Endothelial cell of umbilical vein (primary cell): ENCODE results near the gene TTLL9. TPM values are rescaled to one million over a fixed set of nuclear protein-coding genes. Genes with fewer than 3 reads are reported as not detected.

Experiments
- BruUV-seq: library from RNA; stranded (reverse); fragments of 400-500 nt; replicated peaks from 2 replicates; lab custom pipeline; 2021; lab: Mats Ljungman, UMichigan
- CTCF ChIA-PET: fragments of 300-600, 350-600 bp; sonication (Branson Sonifier 250); formaldehyde crosslinking; loops from one replicate; lab custom pipeline; 2021; ENCODE audit warnings: antibody characterized with exemption, inconsistent platforms; lab: Charles Lee
- POLR2A ChIA-PET: fragments of 300-600, 350-600 bp; sonication (Branson Sonifier 250); formaldehyde crosslinking; loops from one replicate; lab custom pipeline; 2021; ENCODE audit warnings: antibody characterized with exemption, inconsistent platforms; lab: Charles Lee
- DNase-seq: peaks from one replicate; pipeline ENCODE4 v3.0.0-alpha.2; 2011; ENCODE audit warnings: low read depth, low spot score
- FAIRE-seq: peaks from 2 replicates; lab custom pipeline; 2011; peaks lifted over from hg19 to GRCh38; lab: Jason Lieb, UNC
- H2AFZ ChIP-seq: 2 replicates; pipeline ENCODE4 v1.6.0; 2012; ENCODE audit warnings: low read depth, low read length, control low read depth, inconsistent platforms
- H3K27ac ChIP-seq: 2 replicates; pipeline ENCODE4 v1.5.1; 2011; ENCODE audit warnings: low read depth, mild to moderate bottlenecking, control low read depth, low read length, moderate library complexity; ENCODE audit not compliant: insufficient read depth
- H3K27me3 ChIP-seq, 2 experiments: 2 replicates each; pipeline versions ENCODE4 v1.6.0 to v1.6.1; 2011; ENCODE audit warnings: low read length in 2 of 2, mixed read lengths in 1 of 2; ENCODE audit not compliant: control insufficient read depth in 2 of 2, insufficient read depth in 2 of 2
- H3K36me3 ChIP-seq, 2 experiments: 2 replicates in 1 of 2; 3 replicates in 1 of 2; pipeline ENCODE4 v1.5.1; 2011; ENCODE audit warnings: low read length in 2 of 2, mild to moderate bottlenecking in 1 of 2, moderate library complexity in 1 of 2; ENCODE audit not compliant: control insufficient read depth in 2 of 2, insufficient read depth in 2 of 2; ENCODE audit errors: extremely low read depth in 1 of 2
- H3K4me1 ChIP-seq: 3 replicates; pipeline ENCODE4 v1.5.1; 2011; ENCODE audit warnings: mild to moderate bottlenecking, low read length; ENCODE audit not compliant: control insufficient read depth, insufficient read depth; ENCODE audit errors: extremely low read depth
- H3K4me2 ChIP-seq: 2 replicates; pipeline ENCODE4 v1.6.1; 2011; ENCODE audit warnings: low read length, control low read depth, mixed read lengths; ENCODE audit not compliant: insufficient read depth
- H3K4me3 ChIP-seq, 3 experiments: fragments of 200-600 bp in 1 of 3; sonication (generic), shearing (Covaris generic) in 1 of 3; replicated peaks in 1 of 3; 2 replicates each; pipeline ENCODE4 v1.5.1; 2011 to 2016; ENCODE audit warnings: control low read depth in 3 of 3, low read length in 3 of 3, mild to moderate bottlenecking in 2 of 3, inconsistent platforms in 1 of 3, low read depth in 1 of 3, moderate library complexity in 1 of 3; ENCODE audit not compliant: insufficient read depth in 1 of 3
- H3K79me2 ChIP-seq: 2 replicates; pipeline ENCODE4 v1.6.0; 2012; ENCODE audit warnings: low read length, inconsistent platforms; ENCODE audit not compliant: control insufficient read depth, insufficient read depth
- H3K9ac ChIP-seq: replicated peaks from 2 replicates; pipeline ENCODE3; 2011; ENCODE audit warnings: low read length, control low read depth; ENCODE audit not compliant: insufficient read depth; ENCODE audit errors: extremely low read depth
- H3K9me1 ChIP-seq: replicated peaks from 3 replicates; pipeline ENCODE4 v1.6.0; 2011; ENCODE audit warnings: mild to moderate bottlenecking, low read length; ENCODE audit not compliant: control insufficient read depth, insufficient read depth; ENCODE audit errors: extremely low read depth
- H3K9me3 ChIP-seq: replicated peaks from 2 replicates; pipeline ENCODE4 v1.5.1; 2012; ENCODE audit warnings: low read length, inconsistent platforms; ENCODE audit not compliant: control insufficient read depth, insufficient read depth
- H4K20me1 ChIP-seq: replicated peaks from 2 replicates; pipeline ENCODE3; 2011; ENCODE audit warnings: mild to moderate bottlenecking, low read length; ENCODE audit not compliant: control insufficient read depth, insufficient read depth; ENCODE audit errors: extremely low read depth
- CTCF ChIP-seq, 2 donors: IDR thresholded peaks; 1 replicate in 1 of 2; 2 replicates in 1 of 2; pipeline ENCODE4 v1.5.1; 2011; ENCODE audit warnings: low read length in 2 of 2, mild to moderate bottlenecking in 2 of 2, moderate library complexity in 2 of 2, control low read depth in 1 of 2, inconsistent platforms in 1 of 2, low read depth in 1 of 2; ENCODE audit not compliant: insufficient read depth in 1 of 2; ENCODE audit errors: extremely low read depth in 1 of 2
- EZH2 ChIP-seq: IDR thresholded peaks from 2 replicates; pipeline ENCODE4 v1.6.1; 2012; ENCODE audit warnings: borderline replicate concordance, low read depth, mild to moderate bottlenecking, moderate library complexity, low read length, inconsistent platforms; ENCODE audit not compliant: severe bottlenecking
- FOS ChIP-seq: IDR thresholded peaks from 2 replicates; pipeline ENCODE4 v1.6.1; 2011; ENCODE audit warnings: mild to moderate bottlenecking, low read length, moderate library complexity, borderline replicate concordance; ENCODE audit not compliant: insufficient read depth
- GATA2 ChIP-seq: IDR thresholded peaks from 2 replicates; pipeline ENCODE4 v1.7.0; 2011; ENCODE audit warnings: low read depth, mild to moderate bottlenecking, moderate library complexity, mixed read lengths, low read length; ENCODE audit not compliant: insufficient read length, insufficient read depth
- JUN ChIP-seq: IDR thresholded peaks from 2 replicates; pipeline ENCODE4 v1.6.1; 2011; ENCODE audit warnings: borderline replicate concordance, low read depth; ENCODE audit not compliant: insufficient read length, insufficient read depth
- MAX ChIP-seq: IDR thresholded peaks from 2 replicates; pipeline ENCODE4 v1.6.1; 2011; ENCODE audit not compliant: insufficient read depth, insufficient read length
- MYC ChIP-seq: IDR thresholded peaks from one replicate; pipeline ENCODE4 v1.6.1; 2011; ENCODE audit warnings: mild to moderate bottlenecking, low read depth, low read length
- POLR2A ChIP-seq: IDR thresholded peaks from 2 replicates; pipeline ENCODE4 v1.6.1; 2012; ENCODE audit warnings: low read depth, mild to moderate bottlenecking, control low read depth, low read length
- POLR2AphosphoS5 ChIP-seq: IDR thresholded peaks from 2 replicates; pipeline ENCODE4 v1.6.1; 2012; ENCODE audit warnings: low read depth, mild to moderate bottlenecking, control low read depth, low read length, moderate library complexity; ENCODE audit not compliant: insufficient read depth
- dilution Hi-C: fragments of 300-500 bp; cut with MboI; formaldehyde crosslinking; loops from one replicate; pipeline ENCODE4 v1.15.0; 2019; ENCODE audit warnings: low sequenced_read_pairs; ENCODE audit not compliant: extremely low pct_ligation_motif_present
- intact Hi-C: fragments of 100-400 bp; cut with micrococcal nuclease; formaldehyde crosslinking; loops from one replicate; pipeline ENCODE4 v1.10.0; 2022
- polyA plus RNA-seq, 4 experiments: library from polyadenylated mRNA; depleted of rRNA in 3 of 4; stranded (reverse) in 3 of 4; unstranded in 1 of 4; fragments of >200 nt; gene quantifications; 2 replicates each; pipeline versions ENCODE4 v1.2.1 to v1.2.3, GENCODE V29; 2011 to 2012; ENCODE audit warnings: missing spikeins in 1 of 4
- total RNA-seq: library from RNA; stranded (reverse); gene quantifications from 2 replicates; pipeline ENCODE4 v1.2.3, GENCODE V29; 2021

TTLL9 gene
- total and polyA plus RNA-seq, 2 donors (not counting 3 experiments of a cell fraction or from before 2014, with no cell fraction given): 0.03 TPM; not detected in 1

GRCh38 chr20:31968291-31969126 lies 98.1 kb downstream of the TTLL9 start:
- H3K9me3 ChIP-seq: no peaks in the 10 kb centered on the region
- no peaks in the 10 kb centered on the region for H3K9me1 ChIP-seq
- FAIRE-seq (peak; percentile 46), DNase-seq (peak; percentile 69)
- intact Hi-C loops: loop anchor here (1.0 kb wide), 1 partner anchor 40 kb away; no protein-coding TSS in a partner anchor
- no peak overlapping the region for H2AFZ ChIP-seq
- H3K4me2 ChIP-seq: no peak overlapping the region
- ChIA-PET CTCF (interaction anchor here (1.0 to 1.7 kb wide), 4 partner anchors 16 to 122 kb away, joined by 3 to 13 read pairs (median 6); partner anchors contain the start of gene PDRG1), POLR2A (no interaction called here)
- TF ChIP-seq POLR2AphosphoS5 (peak; percentile 57), FOS (no peak), POLR2A (no peak), GATA2 (no peak), MAX (no peak), MYC (no peak), JUN (no peak), EZH2 (peak; percentile 50), CTCF (IDR thresholded peaks at IDR 0.05; ENCODE audit: extremely low read depth in 1 of 2, insufficient read depth in 1 of 2, low read depth in 1 of 2, low read length in 2 of 2) (no peak)
- no peak overlapping the region for H3K9ac ChIP-seq
- no peak overlapping the region for H3K4me3 ChIP-seq
- no peaks in the 10 kb centered on the region for H3K4me1 ChIP-seq
- dilution Hi-C loops: no loop called here
- peaks cover 24 to 25% of the 10 kb centered on the region in 2 experiments for H3K27me3 ChIP-seq
- no peaks in the 10 kb centered on the region for H3K79me2 ChIP-seq
- BruUV-seq: no TSS peak
- H3K36me3 ChIP-seq: no peaks in the 10 kb centered on the region
- no peaks in the 10 kb centered on the region for H4K20me1 ChIP-seq
- no peak overlapping the region for H3K27ac ChIP-seq
